HEK293T (cell line): ENCODE results near the gene TNIP1.

Source experiments
- SP1 ChIP-seq: fragments of 450-650 bp; IDR thresholded peaks from 2 replicates; pipeline ENCODE4 v1.6.1; 2017
- SUZ12 ChIP-seq: fragments of 450-650 bp; IDR thresholded peaks from 2 replicates; pipeline ENCODE4 v1.6.1; 2016; ENCODE audit warnings: mild to moderate bottlenecking

- TF ChIP-seq SUZ12 (no peak), SP1 (no peak)
Observed at GRCh38 chr5:151083081-151083676, 2.3 kb upstream of the TNIP1 start.
